ENCODE measurements around the gene PIGZ. TPM values are rescaled to one million over a fixed set of nuclear protein-coding genes. Genes with fewer than 3 reads are reported as not detected.

The PIGZ gene
- total RNA-seq, 1 donor from 2014 or later = 4.7 TPM

DNA sequence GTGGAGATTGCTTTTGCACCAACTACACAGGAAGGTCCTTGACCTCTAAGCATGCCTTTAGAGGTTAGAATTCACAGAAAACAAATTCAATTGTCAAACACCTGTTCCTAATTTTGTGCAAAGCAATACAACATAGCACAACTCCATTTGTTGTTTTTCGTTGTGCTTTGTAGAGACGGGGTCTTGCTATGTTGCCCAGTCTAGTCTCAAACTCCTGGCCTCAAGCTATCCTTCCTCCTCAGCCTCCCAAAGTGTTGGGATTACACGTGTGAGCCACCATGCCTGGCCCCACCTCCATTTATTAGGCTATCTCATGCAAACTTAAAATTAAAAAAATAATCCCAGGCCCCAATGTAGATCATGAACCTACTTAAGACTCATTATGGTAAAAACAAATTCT lies 32.3 kb downstream of the PIGZ start:
- H3K36me3 Mint-ChIP-seq (ENCODE audit: insufficient read depth) = peaks cover 28% of the 10 kb centered on the region

DNA sequence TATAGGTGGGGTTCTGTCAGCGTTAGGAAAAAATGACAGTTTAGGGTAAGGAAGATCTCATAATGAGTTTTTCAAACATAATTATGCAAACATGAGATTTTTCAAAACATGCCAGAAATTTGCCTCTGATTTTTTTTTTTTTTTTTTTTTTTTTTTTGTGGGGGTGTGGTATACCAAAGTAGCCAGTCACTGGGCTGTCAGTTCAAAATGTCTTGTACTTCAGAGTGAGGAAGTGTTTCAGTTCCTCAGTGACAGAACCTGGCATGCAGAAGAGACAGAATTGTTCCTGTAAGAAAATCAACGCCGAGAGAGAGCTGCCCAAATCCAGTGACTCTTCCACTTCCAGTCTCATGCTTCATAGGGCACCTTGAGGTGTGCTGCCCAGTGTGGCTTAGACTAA lies 36.0 kb downstream of the PIGZ start:
- DNase-seq (ENCODE audit: low spot score, unreplicated experiment) = no peak
- Mint-ChIP-seq H3K27ac (no peak overlapping the region), H3K36me3 (ENCODE audit: insufficient read depth) (peaks cover 29% of the 10 kb centered on the region), H3K4me1 (ENCODE audit: low read depth) (no peaks in the 10 kb centered on the region), H3K9me3 (ENCODE audit: low read depth) (no peaks in the 10 kb centered on the region), H3K27me3 (no peaks in the 10 kb centered on the region), H3K4me3 (ENCODE audit: low read depth) (no peak overlapping the region)
- TF ChIP-seq CTCF (IDR thresholded peaks at IDR 0.05; ENCODE audit: unreplicated experiment) = no peak

More for the DNA sequence above, 32.3 kb downstream of the PIGZ start:
- Mint-ChIP-seq H3K4me3 (ENCODE audit: low read depth) (no peak overlapping the region), H3K4me1 (ENCODE audit: low read depth) (peaks cover 7% of the 10 kb centered on the region), H3K9me3 (ENCODE audit: low read depth) (no peaks in the 10 kb centered on the region), H3K27me3 (no peaks in the 10 kb centered on the region), H3K27ac (no peak overlapping the region)
- DNase-seq (ENCODE audit: low spot score, unreplicated experiment) = no peak
- TF ChIP-seq CTCF (IDR thresholded peaks at IDR 0.05; ENCODE audit: unreplicated experiment) = no peak

DNA sequence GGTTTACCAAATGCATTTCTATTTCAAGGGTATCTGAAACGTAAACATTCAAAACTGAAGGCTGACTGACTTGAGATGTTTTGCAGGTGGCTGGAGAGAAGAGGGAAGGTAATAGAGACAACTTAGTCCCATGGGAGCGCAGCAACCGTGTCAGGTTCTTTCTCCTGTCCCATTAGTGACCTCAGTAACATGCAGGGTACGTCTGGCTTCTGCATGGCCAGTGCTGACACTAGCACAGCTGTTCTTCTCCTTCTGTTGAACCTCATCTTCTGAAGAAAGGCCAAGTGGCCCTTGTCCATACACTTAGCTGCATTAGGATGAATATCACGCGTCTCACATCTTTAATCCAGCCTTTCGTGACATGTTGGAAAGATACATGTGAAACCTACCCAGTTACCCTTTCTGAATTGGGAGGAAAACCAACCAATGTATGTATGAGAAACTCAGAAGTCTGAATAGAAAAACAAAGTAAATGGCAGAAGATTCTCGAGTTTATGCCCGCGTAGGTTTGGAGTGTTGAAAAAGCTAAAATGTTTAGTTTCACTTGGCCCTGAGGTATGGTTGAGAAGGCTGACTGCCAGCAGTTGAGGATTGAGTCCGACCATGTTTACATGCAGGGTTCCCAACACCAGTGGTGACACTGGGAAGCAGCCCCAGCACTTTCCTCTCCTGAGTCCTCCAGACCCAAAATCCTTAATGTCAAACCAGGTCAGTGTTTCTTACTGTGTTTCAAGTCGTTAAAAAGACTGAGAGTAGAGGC lies 36.6 kb downstream of the PIGZ start:
- H3K4me3 Mint-ChIP-seq (ENCODE audit: low read depth) = no peak overlapping the region
- no peak overlapping the region for H3K27ac Mint-ChIP-seq
- H3K9me3 Mint-ChIP-seq (ENCODE audit: low read depth) = no peaks in the 10 kb centered on the region
- H3K4me1 Mint-ChIP-seq (ENCODE audit: low read depth) = no peaks in the 10 kb centered on the region
- TF ChIP-seq CTCF (IDR thresholded peaks at IDR 0.05; ENCODE audit: unreplicated experiment) = no peak
- peaks cover 27% of the 10 kb centered on the region for H3K36me3 Mint-ChIP-seq (ENCODE audit: insufficient read depth)
- DNase-seq (ENCODE audit: low spot score, unreplicated experiment) = no peak
- no peaks in the 10 kb centered on the region for H3K27me3 Mint-ChIP-seq

DNA sequence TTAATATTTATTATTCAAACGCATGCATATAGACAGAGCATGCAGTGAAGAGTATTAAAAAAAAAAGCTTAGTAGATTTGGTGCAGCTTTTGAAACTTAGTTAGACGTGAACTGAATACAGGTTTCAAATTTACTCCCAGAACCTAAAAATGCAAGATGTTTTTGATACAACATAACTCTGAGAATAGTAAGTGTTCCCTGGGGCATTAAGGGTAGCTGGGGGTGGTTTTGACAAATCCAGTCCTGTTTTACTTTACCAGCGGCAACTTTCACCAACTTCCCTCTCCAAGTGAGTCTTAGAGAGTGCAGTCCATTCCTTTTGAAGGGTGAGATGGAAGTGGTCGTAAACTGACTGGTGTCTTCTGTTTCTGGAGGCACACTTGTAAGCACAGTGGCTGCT lies 37.5 kb downstream of the PIGZ start:
- DNase-seq (ENCODE audit: low spot score, unreplicated experiment) = no peak
- H3K36me3 Mint-ChIP-seq (ENCODE audit: insufficient read depth) = peaks cover 19% of the 10 kb centered on the region
- no peak overlapping the region for H3K4me3 Mint-ChIP-seq (ENCODE audit: low read depth)
- no peak overlapping the region for H3K27ac Mint-ChIP-seq
- TF ChIP-seq CTCF (IDR thresholded peaks at IDR 0.05; ENCODE audit: unreplicated experiment) = no peak
- H3K9me3 Mint-ChIP-seq (ENCODE audit: low read depth) = no peaks in the 10 kb centered on the region
- H3K27me3 Mint-ChIP-seq = no peaks in the 10 kb centered on the region
- no peaks in the 10 kb centered on the region for H3K4me1 Mint-ChIP-seq (ENCODE audit: low read depth)

- TF ChIP-seq CTCF (IDR thresholded peaks at IDR 0.05; ENCODE audit: unreplicated experiment) = no peak
- Mint-ChIP-seq H3K4me1 (ENCODE audit: low read depth) (no peaks in the 10 kb centered on the region), H3K27me3 (no peaks in the 10 kb centered on the region), H3K36me3 (ENCODE audit: insufficient read depth) (peaks cover 15% of the 10 kb centered on the region), H3K4me3 (ENCODE audit: low read depth) (no peak overlapping the region), H3K27ac (no peak overlapping the region), H3K9me3 (ENCODE audit: low read depth) (no peaks in the 10 kb centered on the region)
- no peak for DNase-seq (ENCODE audit: low spot score, unreplicated experiment)
Observed at GRCh38 chr3:196927571-196928453, 40.8 kb downstream of the PIGZ start.
